ENCODE data around the gene FAM117B.

DNA sequence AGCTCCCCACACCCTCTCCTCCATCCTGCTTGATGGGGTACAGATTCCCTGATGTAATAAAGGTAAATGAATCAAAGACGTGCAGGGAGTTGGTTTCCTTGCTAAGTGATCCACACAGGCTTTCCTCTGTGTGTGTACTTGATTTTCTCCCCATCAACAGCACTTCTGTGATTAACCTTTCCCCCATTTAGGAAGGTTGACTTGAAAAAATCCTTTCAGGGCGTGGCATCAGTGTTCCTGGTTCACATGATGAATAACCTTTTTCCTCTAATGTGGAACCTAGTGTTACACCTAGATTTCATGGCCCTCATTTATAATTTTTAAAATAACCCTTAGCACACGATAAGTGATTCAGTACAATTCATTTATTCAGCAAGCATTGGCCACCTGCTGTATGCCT lies 121.8 kb downstream of the FAM117B start:
- TF ChIP-seq, protein P1, sequence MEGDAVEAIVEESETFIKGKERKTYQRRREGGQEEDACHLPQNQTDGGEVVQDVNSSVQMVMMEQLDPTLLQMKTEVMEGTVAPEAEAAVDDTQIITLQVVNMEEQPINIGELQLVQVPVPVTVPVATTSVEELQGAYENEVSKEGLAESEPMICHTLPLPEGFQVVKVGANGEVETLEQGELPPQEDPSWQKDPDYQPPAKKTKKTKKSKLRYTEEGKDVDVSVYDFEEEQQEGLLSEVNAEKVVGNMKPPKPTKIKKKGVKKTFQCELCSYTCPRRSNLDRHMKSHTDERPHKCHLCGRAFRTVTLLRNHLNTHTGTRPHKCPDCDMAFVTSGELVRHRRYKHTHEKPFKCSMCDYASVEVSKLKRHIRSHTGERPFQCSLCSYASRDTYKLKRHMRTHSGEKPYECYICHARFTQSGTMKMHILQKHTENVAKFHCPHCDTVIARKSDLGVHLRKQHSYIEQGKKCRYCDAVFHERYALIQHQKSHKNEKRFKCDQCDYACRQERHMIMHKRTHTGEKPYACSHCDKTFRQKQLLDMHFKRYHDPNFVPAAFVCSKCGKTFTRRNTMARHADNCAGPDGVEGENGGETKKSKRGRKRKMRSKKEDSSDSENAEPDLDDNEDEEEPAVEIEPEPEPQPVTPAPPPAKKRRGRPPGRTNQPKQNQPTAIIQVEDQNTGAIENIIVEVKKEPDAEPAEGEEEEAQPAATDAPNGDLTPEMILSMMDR (IDR thresholded peaks at IDR 0.05; ENCODE audit: low read depth, low read length) = no peak
- TF ChIP-seq MYC (IDR thresholded peaks at IDR 0.05; ENCODE audit: low read depth, low read length) (no peak), POLR2A (IDR thresholded peaks at IDR 0.05; ENCODE audit: extremely low read depth, insufficient read length) (no peak)
